ENCODE measurements around the gene BICRA. TPM values are rescaled to one million over a fixed set of nuclear protein-coding genes. Genes with fewer than 3 reads are reported as not detected.
A peak's percentile ranks its signal among the peaks of the same experiment; 100 is the strongest.

Gene BICRA
- total and polyA plus RNA-seq, 2 donors from 2014 or later: 3.2 to 14.7 TPM

DNA sequence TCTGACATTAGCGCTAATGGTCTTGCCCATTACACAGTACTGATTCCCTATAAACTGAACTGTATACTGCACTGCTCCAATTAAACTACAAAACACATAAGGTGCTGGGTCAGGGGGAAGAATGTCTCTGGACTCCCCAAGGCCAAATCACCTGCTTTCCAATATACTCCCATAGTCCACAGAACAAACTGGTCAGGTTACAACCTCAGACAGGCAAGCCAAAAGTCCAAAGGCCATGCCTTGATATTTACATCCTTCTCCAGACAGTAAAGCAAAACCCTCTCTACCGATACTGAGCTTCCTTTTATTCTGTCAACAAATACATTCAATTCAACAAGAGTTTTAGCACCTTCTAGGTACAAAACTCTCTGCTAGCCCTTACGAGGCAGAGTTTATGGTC, 44.9 kb upstream of the BICRA start:
- FAIRE-seq: no peak
- no peak overlapping the region for H3K9ac ChIP-seq (ENCODE audit: low read length in 3 of 3)
- intact Hi-C loops (cut with DNase I): no loop called here

DNA sequence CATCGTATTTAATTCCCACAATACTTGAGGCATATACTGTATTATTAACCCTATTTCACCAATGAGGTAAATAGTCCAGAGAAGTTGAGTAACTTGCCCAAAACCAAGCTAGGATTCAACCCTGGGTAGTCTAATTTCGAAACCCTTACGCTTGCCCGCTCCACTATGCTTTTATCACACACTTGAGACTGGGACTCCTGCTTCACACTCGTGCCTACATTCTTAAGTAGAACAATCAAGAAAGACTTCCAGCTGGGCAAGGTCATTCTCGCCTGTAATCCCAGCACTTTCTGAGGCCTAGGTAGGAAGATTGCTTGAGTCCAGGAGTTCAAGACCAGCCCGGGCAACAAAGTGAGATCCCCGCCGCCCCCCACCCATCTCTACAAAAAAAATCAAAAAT, 39.6 kb upstream of the BICRA start:
- no peak overlapping the region for H3K27ac ChIP-seq (ENCODE audit: low read depth in 2 of 2, low read length in 2 of 2)
- H3K36me3 ChIP-seq (ENCODE audit: control insufficient read depth in 2 of 3, insufficient read depth in 3 of 3, low read length in 3 of 3): no peaks in the 10 kb centered on the region
- intact Hi-C loops (cut with DNase I): no loop called here
- DNase-seq (no peak), FAIRE-seq (no peak)
- H3K9me3 ChIP-seq (ENCODE audit: control insufficient read depth in 2 of 3, insufficient read depth in 1 of 3, low read length in 3 of 3): no peaks in the 10 kb centered on the region
- H3K27me3 ChIP-seq (ENCODE audit: control insufficient read depth, insufficient read depth, low read length): no peaks in the 10 kb centered on the region
- no peak overlapping the region for H3K9ac ChIP-seq (ENCODE audit: low read length in 3 of 3)
- no peak for TF ChIP-seq CTCF (IDR thresholded peaks at IDR 0.05; ENCODE audit: borderline replicate concordance, extremely low read depth, insufficient read depth)
- no peak overlapping the region for H3K4me3 ChIP-seq (ENCODE audit: low read length in 3 of 3)
- no peaks in the 10 kb centered on the region for H3K4me1 ChIP-seq (ENCODE audit: control insufficient read depth in 2 of 3, insufficient read depth in 2 of 3, low read depth in 1 of 3, low read length in 3 of 3)

More for the DNA sequence above, 44.9 kb upstream of the BICRA start:
- no peaks in the 10 kb centered on the region for H3K4me1 ChIP-seq (ENCODE audit: control insufficient read depth in 2 of 3, insufficient read depth in 2 of 3, low read depth in 1 of 3, low read length in 3 of 3)
- no peaks in the 10 kb centered on the region for H3K36me3 ChIP-seq (ENCODE audit: control insufficient read depth in 2 of 3, insufficient read depth in 3 of 3, low read length in 3 of 3)
- no peak for DNase-seq
- TF ChIP-seq CTCF (IDR thresholded peaks at IDR 0.05; ENCODE audit: borderline replicate concordance, extremely low read depth, insufficient read depth): no peak
- no peak overlapping the region for H3K4me3 ChIP-seq (ENCODE audit: low read length in 3 of 3)
- H3K27ac ChIP-seq (ENCODE audit: low read depth in 2 of 2, low read length in 2 of 2): no peak overlapping the region
- no peaks in the 10 kb centered on the region for H3K27me3 ChIP-seq (ENCODE audit: control insufficient read depth, insufficient read depth, low read length)
- H3K9me3 ChIP-seq (ENCODE audit: control insufficient read depth in 2 of 3, insufficient read depth in 1 of 3, low read length in 3 of 3): no peaks in the 10 kb centered on the region

GRCh38 chr19:47572635-47573034, 36.3 kb upstream of the BICRA start:
- peak in 2 of 5 donors; percentile 50 to 69 for DNase-seq
- no peaks in the 10 kb centered on the region for H3K4me1 ChIP-seq (ENCODE audit: control insufficient read depth in 2 of 3, insufficient read depth in 2 of 3, low read depth in 1 of 3, low read length in 3 of 3)
- no peak for FAIRE-seq
- H3K9me3 ChIP-seq (ENCODE audit: control insufficient read depth in 2 of 3, insufficient read depth in 1 of 3, low read length in 3 of 3): no peaks in the 10 kb centered on the region
- H3K27ac ChIP-seq (ENCODE audit: low read depth in 2 of 2, low read length in 2 of 2): no peak overlapping the region
- H3K27me3 ChIP-seq (ENCODE audit: control insufficient read depth, insufficient read depth, low read length): no peaks in the 10 kb centered on the region
- TF ChIP-seq CTCF (IDR thresholded peaks at IDR 0.05; ENCODE audit: borderline replicate concordance, extremely low read depth, insufficient read depth): no peak
- H3K36me3 ChIP-seq (ENCODE audit: control insufficient read depth in 2 of 3, insufficient read depth in 3 of 3, low read length in 3 of 3): no peaks in the 10 kb centered on the region
- H3K9ac ChIP-seq (ENCODE audit: low read length in 3 of 3): no peak overlapping the region
- intact Hi-C loops (cut with DNase I): no loop called here
- no peak overlapping the region for H3K4me3 ChIP-seq (ENCODE audit: low read length in 3 of 3)
